ENCODE results near the gene TP53. TPM values are rescaled to one million over a fixed set of nuclear protein-coding genes. Genes with fewer than 3 reads are reported as not detected.

TP53 gene
- total RNA-seq, 1 experiment from 2014 or later = 179 TPM

GRCh38 chr17:7706631-7707354 is 19.5 kb upstream of the TP53 start:
- Mint-ChIP-seq H3K36me3 (0 out of 2 replicates have a peak, but pooled peaks cover 2% of the 10 kb centered on the region), H3K4me1 (peaks cover 44% of the 10 kb centered on the region), H3K27me3 (ENCODE audit: low read depth) (peaks cover 15% of the 10 kb centered on the region), H3K4me3 (peak overlapping the region; percentile 86), H3K27ac (no peak overlapping the region), H3K9me3 (no peaks in the 10 kb centered on the region)
- ATAC-seq (no peak), DNase-seq (ENCODE audit: low spot score) (no peak)
- CTCF ChIA-PET = interaction anchor here (0.5 to 6.1 kb wide), 7 partner anchors 10 to 130 kb away, joined by 3 to 72 read pairs (median 5); partner anchors contain the start of genes DNAH2, SHBG, SOX15 and TP53
- POLR2A ChIA-PET = interaction anchor here (1.5 kb wide), 1 partner anchor 129 kb away, joined by 4 read pairs; no protein-coding TSS in a partner anchor
- TF ChIP-seq ATF6 (CRISPR knock-in tag; IDR thresholded peaks at IDR 0.05) (no peak), ZNF396 (CRISPR knock-in tag; IDR thresholded peaks at IDR 0.05; ENCODE audit: borderline replicate concordance) (no peak), IRF1 (CRISPR knock-in tag; IDR thresholded peaks at IDR 0.05) (no peak), NFYB (CRISPR knock-in tag; conservative IDR thresholded peaks at IDR 0.05; ENCODE audit: low read depth) (no peak), FOXP1 (CRISPR knock-in tag; IDR thresholded peaks at IDR 0.05; ENCODE audit: borderline replicate concordance) (no peak), CREB1 (CRISPR knock-in tag; IDR thresholded peaks at IDR 0.05) (no peak), NFE2L1 (CRISPR knock-in tag; IDR thresholded peaks at IDR 0.05) (no peak), TEAD4 (CRISPR knock-in tag; IDR thresholded peaks at IDR 0.05) (no peak), ZNF416 (CRISPR knock-in tag; IDR thresholded peaks at IDR 0.05) (no peak)

GRCh38 chr17:7705269-7706255 is 18.3 kb upstream of the TP53 start:
- POLR2A ChIA-PET = interaction anchor here (0.9 to 4.0 kb wide), 4 partner anchors 11 to 78 kb away, joined by 3 to 55 read pairs (median 14); partner anchors contain the start of genes DNAH2, SAT2, TP53 and WRAP53
- H3K4me3 Mint-ChIP-seq = peak overlapping the region; percentile 86
- H3K9me3 Mint-ChIP-seq = no peaks in the 10 kb centered on the region
- peak; percentile 33 for ATAC-seq
- CTCF ChIA-PET = interaction anchor here (0.7 to 6.1 kb wide), 15 partner anchors 8 to 368 kb away, joined by 3 to 72 read pairs (median 5); partner anchors contain the start of genes DNAH2, SAT2, SHBG and SOX15
- H3K27ac Mint-ChIP-seq = no peak overlapping the region
- DNase-seq (ENCODE audit: low spot score) = peak; percentile 47
- H3K4me1 Mint-ChIP-seq = peaks cover 35% of the 10 kb centered on the region
- H3K27me3 Mint-ChIP-seq (ENCODE audit: low read depth) = peaks cover 13% of the 10 kb centered on the region
- H3K36me3 Mint-ChIP-seq = peaks cover 2% of the 10 kb centered on the region; the same call in 1 of the 2 replicates
- TF ChIP-seq ARID4B (CRISPR knock-in tag; IDR thresholded peaks at IDR 0.05; ENCODE audit: borderline replicate concordance) (no peak), OVOL2 (CRISPR knock-in tag; IDR thresholded peaks at IDR 0.05; ENCODE audit: borderline replicate concordance) (no peak), ZSCAN18 (CRISPR knock-in tag; IDR thresholded peaks at IDR 0.05) (no peak), TEAD1 (CRISPR knock-in tag; IDR thresholded peaks at IDR 0.05) (no peak), CREM (CRISPR knock-in tag; IDR thresholded peaks at IDR 0.05) (no peak), TEAD4 (CRISPR knock-in tag; IDR thresholded peaks at IDR 0.05) (no peak), ZNF317 (CRISPR knock-in tag; IDR thresholded peaks at IDR 0.05; ENCODE audit: borderline replicate concordance, low read depth) (no peak), SP1 (CRISPR knock-in tag; conservative IDR thresholded peaks at IDR 0.05) (no peak), ZNF416 (CRISPR knock-in tag; IDR thresholded peaks at IDR 0.05) (no peak), EMX1 (CRISPR knock-in tag; IDR thresholded peaks at IDR 0.05) (no peak)

Measured in WTC11 (cell line).